ENCODE data around the gene ARHGAP26.

Gene ARHGAP26

GRCh38 chr5:143274952-143275351 lies 504.8 kb downstream of the ARHGAP26 start:
- no peak for DNase-seq

- DNase-seq = no peak
Observed at GRCh38 chr5:143275512-143276363, 505.6 kb downstream of the ARHGAP26 start.

- DNase-seq = no peak
Observed at GRCh38 chr5:143277536-143277935, 507.4 kb downstream of the ARHGAP26 start.
